Endothelial cell of coronary artery (primary cell): Measurements from ENCODE around the gene RNF114. TPM values are rescaled to one million over a fixed set of nuclear protein-coding genes. Genes with fewer than 3 reads are reported as not detected.

Source experiments
- total RNA-seq: library from RNA; depleted of rRNA; stranded (reverse); fragments of >200 nt; gene quantifications from 2 replicates; pipeline ENCODE4 v1.2.3, GENCODE V29; 2014

The RNF114 gene, protein sequence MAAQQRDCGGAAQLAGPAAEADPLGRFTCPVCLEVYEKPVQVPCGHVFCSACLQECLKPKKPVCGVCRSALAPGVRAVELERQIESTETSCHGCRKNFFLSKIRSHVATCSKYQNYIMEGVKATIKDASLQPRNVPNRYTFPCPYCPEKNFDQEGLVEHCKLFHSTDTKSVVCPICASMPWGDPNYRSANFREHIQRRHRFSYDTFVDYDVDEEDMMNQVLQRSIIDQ
- total RNA-seq: 30.0 and 42.5 TPM in 2 replicates

DNA sequence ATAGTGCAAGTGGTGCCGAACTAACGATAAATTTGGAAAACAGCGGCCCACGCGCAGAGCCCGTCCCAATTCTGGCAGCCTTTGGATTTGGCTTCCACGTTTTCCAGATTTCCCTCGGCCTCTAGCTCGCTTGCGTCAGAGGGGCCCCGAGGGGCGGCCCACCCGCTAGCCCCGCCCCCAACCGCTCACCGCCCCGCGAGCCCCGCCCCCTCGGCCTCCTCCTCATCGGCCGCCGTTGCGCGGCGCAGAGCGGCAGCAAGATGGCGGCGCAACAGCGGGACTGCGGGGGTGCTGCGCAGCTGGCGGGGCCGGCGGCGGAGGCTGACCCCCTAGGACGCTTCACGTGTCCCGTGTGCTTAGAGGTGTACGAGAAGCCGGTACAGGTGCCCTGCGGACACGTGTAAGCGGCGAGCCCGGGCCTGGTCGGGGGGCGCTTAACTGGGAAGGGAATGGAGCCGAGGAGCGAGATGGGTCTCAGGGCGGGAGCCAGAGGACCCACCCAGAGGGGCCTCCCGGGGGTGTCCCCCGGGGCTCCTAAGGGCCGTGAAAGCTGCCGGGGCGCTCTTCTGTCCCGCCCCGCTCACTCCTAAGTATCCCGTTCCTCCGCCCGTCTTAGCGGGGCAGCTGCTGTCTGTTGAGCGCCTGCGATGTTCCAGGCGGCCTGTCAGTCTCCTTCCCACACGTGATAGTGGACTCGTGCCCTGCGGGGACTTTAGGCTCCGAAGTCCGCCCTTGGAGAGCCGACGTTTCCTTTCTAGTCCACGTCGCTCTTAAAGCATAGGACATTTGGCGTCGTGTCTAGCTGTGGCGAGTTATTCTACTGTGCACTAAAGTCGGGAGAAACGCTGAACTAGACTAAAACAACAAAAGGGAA lies at the start of gene RNF114:
Gene RNF114, plus strand, starts transcription at position 245 of the 874 bp plus-strand sequence. Its CDS starts 16 bp downstream, at position 261.

DNA sequence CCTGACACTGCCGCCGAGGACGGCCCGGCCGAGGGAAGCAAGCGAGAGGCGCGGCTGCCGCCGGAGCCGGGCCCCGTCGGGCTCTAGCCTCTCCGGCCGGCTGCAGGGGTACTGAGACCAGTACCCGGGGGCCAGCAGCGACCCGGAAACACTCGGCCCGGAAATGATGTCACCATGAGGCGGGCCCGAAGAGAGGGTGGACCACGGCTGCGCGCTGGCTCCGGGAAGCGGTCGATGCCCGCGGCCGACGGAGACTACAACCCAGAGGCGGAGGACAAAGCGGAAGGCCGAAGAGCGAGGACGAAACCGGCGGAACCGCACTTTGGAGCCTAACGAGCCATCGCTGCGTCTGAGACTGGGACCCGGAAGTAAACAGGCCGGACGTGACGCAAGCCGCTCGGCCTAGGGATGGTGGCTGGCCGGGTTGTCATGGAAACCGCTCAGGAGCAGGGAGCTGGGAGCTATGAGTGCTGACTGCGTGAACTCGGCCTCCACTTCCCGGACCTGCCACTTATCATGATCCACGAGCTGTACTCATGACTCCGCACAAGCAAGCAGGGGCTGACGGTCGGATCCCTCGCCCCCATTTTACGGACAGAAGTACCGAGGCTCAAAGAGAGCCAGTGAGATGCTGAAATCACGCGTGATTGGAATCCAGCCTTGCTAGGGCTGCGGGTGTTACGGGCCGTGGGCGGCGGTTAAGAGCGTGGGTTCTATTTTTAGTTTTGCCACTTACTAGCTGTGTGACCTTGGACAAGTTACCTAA lies 20.6 kb upstream of the RNF114 start, which contains the start of gene SPATA2:
Gene SPATA2, minus strand, starts transcription at position 150 of the 766 bp plus-strand sequence. CDS start 7,039 bp downstream, outside the sequence.

DNA sequence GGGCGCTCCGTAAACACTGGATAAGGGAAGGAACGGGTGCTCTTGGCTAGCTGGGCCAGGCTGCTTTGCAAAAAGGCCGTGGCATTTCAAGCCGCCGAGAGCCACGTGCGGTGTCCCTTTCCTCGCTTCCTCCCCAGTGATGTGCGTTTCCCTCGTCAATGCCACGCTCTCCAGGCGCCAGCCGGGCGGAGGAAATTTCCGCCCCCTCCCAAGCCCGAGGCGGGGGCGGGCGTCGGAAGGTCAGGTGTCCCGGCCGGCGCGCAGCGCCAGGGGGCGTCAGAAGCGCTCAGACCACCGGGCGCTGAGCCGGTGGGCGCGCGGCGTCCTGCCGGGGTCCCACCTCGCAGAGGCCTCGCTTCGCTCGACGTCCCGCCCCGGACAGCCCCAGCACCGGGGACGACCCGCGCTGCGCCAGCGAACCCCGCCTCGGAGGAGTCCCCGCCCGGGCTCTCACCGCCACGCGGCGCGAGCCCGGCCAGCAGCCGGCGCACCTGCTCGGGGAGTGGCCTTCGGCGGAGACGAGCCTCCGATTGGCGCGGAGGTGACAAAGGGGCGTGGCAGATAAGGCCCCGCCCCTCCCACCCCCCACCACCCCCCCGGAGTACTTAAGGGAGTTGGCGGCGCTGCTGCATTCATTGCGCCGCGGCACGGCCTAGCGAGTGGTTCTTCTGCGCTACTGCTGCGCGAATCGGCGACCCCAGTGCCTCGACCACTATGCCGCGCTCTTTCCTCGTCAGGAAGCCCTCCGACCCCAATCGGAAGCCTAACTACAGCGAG lies 46.3 kb downstream of the RNF114 start, which contains the start of gene SNAI1:
Gene SNAI1, plus strand, starts transcription at position 635 of the 777 bp plus-strand sequence. Its CDS starts 80 bp downstream, at position 715.

Other genes starting within 250 kb of the RNF114 start
- 54.8 and 58.8 TPM in 2 replicates for gene B4GALT5, start 222.5 kb upstream of the RNF114 start, total RNA-seq
- gene SLC9A8, start 123.6 kb upstream of the RNF114 start, total RNA-seq: 6.8 and 8.0 TPM in 2 replicates
- gene SPATA2, start 20.9 kb upstream of the RNF114 start, total RNA-seq: 0.99 and 1.6 TPM in 2 replicates
- gene SNAI1, start 46.6 kb downstream of the RNF114 start, total RNA-seq: 1.5 and 2.9 TPM in 2 replicates
- 38.3 and 49.0 TPM in 2 replicates for gene UBE2V1, start 176.8 kb downstream of the RNF114 start, total RNA-seq
- gene PEDS1, start 217.3 kb downstream of the RNF114 start, total RNA-seq: 16.9 and 18.7 TPM in 2 replicates